HG03378 (cell line): ENCODE measurements around the gene MRTO4.
"Not testable (repeated sequence)": the region's sequence is repeated elsewhere in the genome, so short reads cannot be mapped to it uniquely, and the experiment has no call there.

ENCODE experiments used
- ATAC-seq: cut with Tn5 transposase; IDR thresholded peaks from one replicate; pipeline ENCODE4 v1.9.1; 2021; ENCODE audit warnings: mild to moderate bottlenecking, moderate library complexity; ENCODE audit not compliant: unreplicated experiment

MRTO4 gene

GRCh38 chr1:19222979-19223824, 28.4 kb upstream of the MRTO4 start:
- ATAC-seq = no peak

- ATAC-seq = no peak
Measured at GRCh38 chr1:19229229-19229628, 22.4 kb upstream of the MRTO4 start.

GRCh38 chr1:19229828-19230325, 21.7 kb upstream of the MRTO4 start:
- no peak for ATAC-seq

GRCh38 chr1:19231736-19232523, 19.7 kb upstream of the MRTO4 start:
- not testable (repeated sequence) for ATAC-seq

- ATAC-seq = no peak
Measured at GRCh38 chr1:19232524-19232846, 19.1 kb upstream of the MRTO4 start.

- ATAC-seq = no peak
Measured at GRCh38 chr1:19234224-19234623, 17.4 kb upstream of the MRTO4 start.

- ATAC-seq = no peak
Measured at GRCh38 chr1:19239876-19240275, 11.7 kb upstream of the MRTO4 start.

- no peak for ATAC-seq
Measured at GRCh38 chr1:19240673-19241538, 10.7 kb upstream of the MRTO4 start.

- no peak for ATAC-seq
Measured at GRCh38 chr1:19250629-19251304, 838 bp upstream of the MRTO4 start.

- no peak for ATAC-seq
Measured at GRCh38 chr1:19254416-19254815, 2.8 kb downstream of the MRTO4 start.

- no peak for ATAC-seq
Measured at GRCh38 chr1:19255288-19255687, 3.7 kb downstream of the MRTO4 start.

- not testable (repeated sequence) for ATAC-seq
Measured at GRCh38 chr1:19256301-19256700, 4.7 kb downstream of the MRTO4 start.

- no peak for ATAC-seq
Measured at GRCh38 chr1:19257178-19257914, 5.7 kb downstream of the MRTO4 start.

- ATAC-seq = no peak
Measured at GRCh38 chr1:19258353-19258752, 6.7 kb downstream of the MRTO4 start.

- no peak for ATAC-seq
Measured at GRCh38 chr1:19260211-19261138, 8.9 kb downstream of the MRTO4 start.

- no peak for ATAC-seq
Measured at GRCh38 chr1:19262047-19262446, 10.4 kb downstream of the MRTO4 start.

GRCh38 chr1:19262744-19263143, 11.1 kb downstream of the MRTO4 start:
- no peak for ATAC-seq

GRCh38 chr1:19268445-19268844, 16.8 kb downstream of the MRTO4 start:
- ATAC-seq = no peak
